ENCODE results near the gene CLIP3.

CLIP3 gene

DNA sequence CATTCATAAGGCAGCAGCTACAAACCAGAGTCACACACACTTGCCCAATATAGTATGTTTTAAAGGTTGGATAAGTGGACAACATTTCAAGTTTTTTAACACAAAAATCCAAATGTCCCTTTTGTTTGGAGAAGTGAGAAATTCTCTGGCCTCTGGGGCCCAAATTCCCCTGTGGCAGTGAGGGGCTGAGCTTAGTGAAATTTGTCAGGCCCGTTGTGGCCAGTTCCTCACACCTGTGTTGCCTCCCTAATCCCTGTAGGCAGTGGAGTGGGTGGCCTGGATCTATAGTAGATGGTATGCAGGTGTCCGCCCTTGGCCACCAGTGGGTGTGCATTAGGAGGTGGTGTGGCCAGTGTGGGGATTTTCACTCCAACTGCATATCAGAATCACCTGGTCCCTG lies 28.7 kb upstream of the CLIP3 start:
- no peak overlapping the region for H3K9ac ChIP-seq (ENCODE audit: low read depth in 1 of 2, low read length in 2 of 2)
- H3K27ac ChIP-seq (ENCODE audit: low read depth, low read length), result no peak overlapping the region

DNA sequence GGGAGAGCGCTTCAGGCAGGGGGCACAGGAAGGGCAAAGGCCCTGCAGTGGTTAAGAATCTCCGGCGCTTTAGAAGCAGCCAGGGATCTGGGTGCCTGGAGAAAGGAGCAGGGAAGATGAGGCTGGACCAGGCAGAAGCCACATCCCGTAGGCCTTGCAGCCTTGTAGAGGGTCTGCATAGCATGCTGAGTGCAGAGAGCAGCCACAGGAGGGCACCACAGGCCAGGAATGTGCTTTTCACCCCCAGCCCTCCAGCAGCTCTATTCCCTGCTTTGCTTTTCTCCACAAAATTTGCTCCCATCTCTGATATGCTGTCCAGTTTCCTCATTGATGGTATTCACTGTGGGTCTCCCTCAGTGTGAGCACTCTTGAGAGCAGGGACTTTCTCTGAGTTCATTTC lies 27.8 kb upstream of the CLIP3 start:
- H3K4me3 ChIP-seq (ENCODE audit: low read depth in 1 of 2, low read length in 2 of 2), result no peak overlapping the region
- H3K9me3 ChIP-seq (ENCODE audit: control insufficient read depth in 1 of 2, low read length in 2 of 2), result no peaks in the 10 kb centered on the region
- no peak overlapping the region for H3K27ac ChIP-seq (ENCODE audit: low read depth, low read length)
- H3K27me3 ChIP-seq (ENCODE audit: control insufficient read depth in 1 of 2, insufficient read depth in 2 of 2, low read length in 2 of 2), result no peaks in the 10 kb centered on the region
- H3K9ac ChIP-seq (ENCODE audit: low read depth in 1 of 2, low read length in 2 of 2), result no peak overlapping the region
- peaks cover 0 to 4% of the 10 kb centered on the region in 2 donors for H3K36me3 ChIP-seq (ENCODE audit: control insufficient read depth in 1 of 2, insufficient read depth in 2 of 2, low read length in 2 of 2)
- peaks cover 8 to 17% of the 10 kb centered on the region in 2 donors for H3K4me1 ChIP-seq (ENCODE audit: control insufficient read depth in 1 of 2, insufficient read depth in 2 of 2, low read length in 2 of 2)

More for the DNA sequence above, 28.7 kb upstream of the CLIP3 start:
- peaks cover 5 to 12% of the 10 kb centered on the region in 2 donors for H3K4me1 ChIP-seq (ENCODE audit: control insufficient read depth in 1 of 2, insufficient read depth in 2 of 2, low read length in 2 of 2)
- H3K9me3 ChIP-seq (ENCODE audit: control insufficient read depth in 1 of 2, low read length in 2 of 2), result no peaks in the 10 kb centered on the region
- H3K4me3 ChIP-seq (ENCODE audit: low read depth in 1 of 2, low read length in 2 of 2), result no peak overlapping the region
- no peaks in the 10 kb centered on the region for H3K27me3 ChIP-seq (ENCODE audit: control insufficient read depth in 1 of 2, insufficient read depth in 2 of 2, low read length in 2 of 2)
- peaks cover 0 to 7% of the 10 kb centered on the region in 2 donors for H3K36me3 ChIP-seq (ENCODE audit: control insufficient read depth in 1 of 2, insufficient read depth in 2 of 2, low read length in 2 of 2)

DNA sequence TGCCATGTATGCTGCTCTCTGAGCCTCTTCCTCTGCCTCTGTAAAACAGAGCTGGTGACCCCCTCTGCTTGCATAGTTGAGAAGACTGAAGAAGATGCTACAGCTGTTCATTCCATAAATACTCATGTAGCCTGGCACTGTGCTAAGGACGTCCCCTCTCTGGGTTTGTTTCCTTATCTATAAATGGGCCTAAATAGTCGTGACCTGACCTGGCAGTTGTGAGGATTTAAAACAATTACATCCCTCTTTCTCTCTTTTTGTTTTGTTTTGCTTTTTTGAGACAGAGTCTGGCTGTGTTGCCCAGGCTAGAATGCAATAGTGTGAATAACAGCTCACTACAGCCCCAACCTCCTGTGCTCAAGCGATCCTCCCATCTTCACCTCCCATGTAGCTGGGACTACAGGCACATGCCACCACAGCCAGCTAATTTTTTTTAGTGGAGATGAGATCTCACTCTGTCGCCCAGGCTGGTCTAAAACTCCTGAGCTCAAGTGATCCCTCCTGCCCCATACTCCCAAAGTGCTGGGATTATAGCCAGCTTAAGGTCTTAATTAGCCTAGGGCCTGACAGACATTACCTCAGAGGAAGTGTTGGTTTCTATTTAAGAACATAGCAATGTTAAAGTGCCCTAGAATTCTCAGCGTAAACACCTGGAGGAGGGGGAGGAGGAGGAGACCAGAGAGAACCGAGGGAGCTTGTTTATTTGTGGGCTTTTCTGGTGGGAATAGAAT lies 26.7 kb upstream of the CLIP3 start:
- Histone ChIP-seq H3K9ac (ENCODE audit: low read depth in 1 of 2, low read length in 2 of 2) (no peak overlapping the region), H3K4me3 (ENCODE audit: low read depth in 1 of 2, low read length in 2 of 2) (no peak overlapping the region), H3K9me3 (ENCODE audit: control insufficient read depth in 1 of 2, low read length in 2 of 2) (no peaks in the 10 kb centered on the region), H3K36me3 (ENCODE audit: control insufficient read depth in 1 of 2, insufficient read depth in 2 of 2, low read length in 2 of 2) (peaks cover 0 to 4% of the 10 kb centered on the region in 2 donors), H3K4me1 (ENCODE audit: control insufficient read depth in 1 of 2, insufficient read depth in 2 of 2, low read length in 2 of 2) (peaks cover 14 to 21% of the 10 kb centered on the region in 2 donors), H3K27me3 (ENCODE audit: control insufficient read depth in 1 of 2, insufficient read depth in 2 of 2, low read length in 2 of 2) (no peaks in the 10 kb centered on the region), H3K27ac (ENCODE audit: low read depth, low read length) (no peak overlapping the region)

DNA sequence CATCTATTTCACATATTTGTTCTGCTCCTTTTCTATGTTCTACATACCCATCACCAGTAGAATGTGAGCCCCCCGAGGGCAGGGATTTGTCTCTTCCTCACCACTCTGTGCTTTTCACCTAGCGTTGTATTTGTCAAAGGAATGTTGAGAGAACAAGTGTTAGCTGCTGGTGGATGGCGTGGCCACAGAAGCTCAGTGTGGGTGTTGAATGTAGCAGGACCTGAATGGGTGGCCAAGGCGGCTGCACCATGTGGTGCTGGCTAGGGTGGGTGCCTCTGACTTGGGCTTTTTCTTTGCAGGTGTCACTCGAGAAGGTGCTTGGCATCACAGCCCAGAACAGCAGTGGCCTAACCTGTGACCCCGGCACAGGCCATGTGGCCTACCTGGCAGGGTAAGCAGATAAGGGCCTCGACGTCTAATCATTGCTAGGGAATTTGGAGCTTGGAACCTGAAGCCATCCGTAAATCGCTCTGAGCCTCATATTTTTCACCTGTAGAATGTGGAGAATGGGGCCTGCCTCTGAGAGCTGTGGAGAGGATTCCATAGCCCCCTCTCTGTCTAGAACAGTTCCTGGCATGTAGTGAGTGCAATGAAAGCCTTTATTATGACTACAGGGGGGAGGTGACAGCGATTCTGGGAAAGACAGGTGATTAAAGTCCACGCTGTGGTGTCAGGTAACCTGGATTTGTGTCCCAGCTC lies 26.0 kb upstream of the CLIP3 start:
- Histone ChIP-seq H3K9me3 (ENCODE audit: control insufficient read depth in 1 of 2, low read length in 2 of 2) (no peaks in the 10 kb centered on the region), H3K4me1 (ENCODE audit: control insufficient read depth in 1 of 2, insufficient read depth in 2 of 2, low read length in 2 of 2) (peaks cover 14 to 21% of the 10 kb centered on the region in 2 donors), H3K27me3 (ENCODE audit: control insufficient read depth in 1 of 2, insufficient read depth in 2 of 2, low read length in 2 of 2) (no peaks in the 10 kb centered on the region), H3K9ac (ENCODE audit: low read depth in 1 of 2, low read length in 2 of 2) (no peak overlapping the region), H3K27ac (ENCODE audit: low read depth, low read length) (no peak overlapping the region), H3K36me3 (ENCODE audit: control insufficient read depth in 1 of 2, insufficient read depth in 2 of 2, low read length in 2 of 2) (peaks cover 0 to 4% of the 10 kb centered on the region in 2 donors), H3K4me3 (ENCODE audit: low read depth in 1 of 2, low read length in 2 of 2) (no peak overlapping the region)

DNA sequence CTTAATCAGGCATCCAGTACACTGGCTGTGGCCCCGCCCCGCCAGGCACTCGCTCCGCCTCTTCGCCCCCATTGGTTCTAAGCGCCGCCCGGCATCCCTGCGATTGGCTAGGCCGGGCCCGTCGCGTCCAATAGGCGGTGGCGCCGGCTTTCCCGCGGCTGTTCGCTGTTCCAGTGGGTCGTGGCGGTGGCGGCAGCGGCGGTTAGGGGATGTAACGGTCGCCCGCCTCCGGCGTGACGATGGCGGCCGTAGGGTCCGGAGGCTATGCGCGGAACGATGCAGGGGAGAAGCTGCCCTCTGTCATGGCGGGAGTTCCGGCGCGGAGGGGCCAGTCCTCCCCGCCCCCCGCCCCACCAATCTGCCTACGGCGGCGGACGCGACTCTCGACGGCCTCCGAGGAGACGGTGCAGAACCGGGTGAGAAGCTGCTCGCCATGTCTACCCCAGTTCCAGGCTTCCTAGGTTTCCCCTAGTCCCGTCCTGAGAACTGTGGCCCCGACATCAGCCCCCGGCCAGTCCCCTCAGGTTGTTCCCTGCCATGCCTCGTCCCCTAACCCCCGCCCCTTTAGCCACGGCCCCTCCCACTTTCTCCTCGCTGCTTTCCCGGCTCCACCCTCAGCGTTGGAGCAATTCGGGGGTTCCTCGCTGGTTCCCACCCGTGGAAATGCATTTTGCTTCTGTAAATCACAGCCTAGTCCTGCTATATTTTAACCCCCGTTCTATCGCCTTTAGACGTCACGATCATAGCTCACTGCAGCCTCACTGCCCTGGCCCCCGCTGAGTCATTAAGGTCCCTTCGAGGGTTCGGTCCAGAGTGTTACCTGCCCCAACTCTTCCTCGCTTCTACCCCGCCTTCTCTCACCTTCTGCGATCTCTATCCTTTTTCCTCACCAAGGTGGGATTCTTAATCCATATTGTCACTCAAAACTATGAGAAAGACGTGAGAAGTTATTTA lies 22.3 kb upstream of the CLIP3 start, which contains the start of gene WDR62:
Gene WDR62 (plus strand): TSS at position 165 of the 954 bp plus-strand sequence. CDS start 75 bp downstream, at position 240.
- Histone ChIP-seq H3K9me3 (ENCODE audit: control insufficient read depth in 1 of 2, low read length in 2 of 2) (no peaks in the 10 kb centered on the region), H3K27me3 (ENCODE audit: control insufficient read depth in 1 of 2, insufficient read depth in 2 of 2, low read length in 2 of 2) (no peaks in the 10 kb centered on the region), H3K36me3 (ENCODE audit: control insufficient read depth in 1 of 2, insufficient read depth in 2 of 2, low read length in 2 of 2) (peaks cover 0 to 2% of the 10 kb centered on the region in 2 donors), H3K4me1 (ENCODE audit: control insufficient read depth in 1 of 2, insufficient read depth in 2 of 2, low read length in 2 of 2) (peaks cover 14 to 21% of the 10 kb centered on the region in 2 donors), H3K27ac (ENCODE audit: low read depth, low read length) (peak within 1 kb of the TSS; percentile 97), H3K4me3 (ENCODE audit: low read depth in 1 of 2, low read length in 2 of 2) (peak within 1 kb of the TSS; percentile 88 to 89), H3K9ac (ENCODE audit: low read depth in 1 of 2, low read length in 2 of 2) (peak within 1 kb of the TSS; percentile 71 to 80)

DNA sequence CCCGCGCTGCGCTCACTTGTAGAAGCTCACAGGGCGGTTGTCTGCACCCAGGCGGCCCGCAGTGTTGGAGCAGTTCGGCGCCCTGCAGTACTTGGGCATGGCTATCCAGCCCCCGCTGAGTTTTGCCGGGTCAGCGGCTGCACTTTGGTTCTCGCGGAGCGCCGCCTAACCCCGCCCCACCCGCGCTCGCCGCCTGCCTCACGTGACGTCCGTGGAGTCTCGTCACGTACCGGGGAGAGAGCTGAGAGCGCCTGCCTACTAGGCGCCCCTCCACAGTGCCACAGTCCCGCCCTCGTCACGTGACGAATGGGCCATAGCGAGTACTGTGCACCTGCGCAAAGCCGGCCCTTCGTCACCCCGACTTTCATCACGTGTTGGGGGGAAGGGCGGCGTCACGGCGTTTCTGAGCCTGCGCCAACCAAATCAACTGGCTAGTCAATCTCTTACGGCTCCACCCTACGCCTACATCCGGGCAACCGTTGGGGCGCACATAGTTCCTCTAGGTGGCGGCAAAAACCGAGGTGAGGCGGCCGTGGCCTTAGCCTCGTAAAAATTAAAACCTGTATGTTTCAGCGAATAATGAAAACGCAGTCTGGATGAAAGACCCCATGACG lies 21.6 kb upstream of the CLIP3 start, which contains the start of gene THAP8:
Gene THAP8 (minus strand): TSS at position 167 of the 614 bp plus-strand sequence. CDS start 68 bp downstream, at position 99.
- Histone ChIP-seq H3K9me3 (ENCODE audit: control insufficient read depth in 1 of 2, low read length in 2 of 2) (no peaks in the 10 kb centered on the region), H3K4me1 (ENCODE audit: control insufficient read depth in 1 of 2, insufficient read depth in 2 of 2, low read length in 2 of 2) (peaks cover 14 to 21% of the 10 kb centered on the region in 2 donors), H3K27ac (ENCODE audit: low read depth, low read length) (peak within 1 kb of the TSS; percentile 97), H3K36me3 (ENCODE audit: control insufficient read depth in 1 of 2, insufficient read depth in 2 of 2, low read length in 2 of 2) (no peaks in the 10 kb centered on the region), H3K27me3 (ENCODE audit: control insufficient read depth in 1 of 2, insufficient read depth in 2 of 2, low read length in 2 of 2) (no peaks in the 10 kb centered on the region), H3K4me3 (ENCODE audit: low read depth in 1 of 2, low read length in 2 of 2) (peak within 1 kb of the TSS; percentile 88 to 89), H3K9ac (ENCODE audit: low read depth in 1 of 2, low read length in 2 of 2) (peak within 1 kb of the TSS; percentile 71 to 80)

DNA sequence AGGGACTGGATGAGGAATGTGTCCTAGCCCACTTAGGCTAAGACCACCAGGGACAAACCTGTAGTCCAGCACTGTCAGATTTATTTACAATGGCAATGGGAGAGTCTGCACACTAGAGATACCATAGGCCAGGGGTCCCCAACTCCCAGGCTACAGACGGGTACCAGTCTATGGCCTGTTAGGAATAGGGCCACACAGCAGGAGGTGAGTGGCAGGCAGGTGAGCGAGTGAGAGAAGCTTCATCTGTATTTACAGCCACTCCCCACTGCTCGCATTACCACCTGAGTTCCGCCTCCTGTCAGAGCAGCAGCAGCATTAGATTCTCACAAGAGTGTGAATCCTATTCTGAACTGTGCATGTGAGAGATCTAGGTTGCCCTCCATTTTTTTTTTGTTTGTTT lies 19.0 kb upstream of the CLIP3 start:
- Histone ChIP-seq H3K4me1 (ENCODE audit: control insufficient read depth in 1 of 2, insufficient read depth in 2 of 2, low read length in 2 of 2) (peaks cover 10 to 12% of the 10 kb centered on the region in 2 donors), H3K9ac (ENCODE audit: low read depth in 1 of 2, low read length in 2 of 2) (no peak overlapping the region), H3K27ac (ENCODE audit: low read depth, low read length) (no peak overlapping the region), H3K4me3 (ENCODE audit: low read depth in 1 of 2, low read length in 2 of 2) (no peak overlapping the region), H3K27me3 (ENCODE audit: control insufficient read depth in 1 of 2, insufficient read depth in 2 of 2, low read length in 2 of 2) (no peaks in the 10 kb centered on the region), H3K36me3 (ENCODE audit: control insufficient read depth in 1 of 2, insufficient read depth in 2 of 2, low read length in 2 of 2) (no peaks in the 10 kb centered on the region), H3K9me3 (ENCODE audit: control insufficient read depth in 1 of 2, low read length in 2 of 2) (no peaks in the 10 kb centered on the region)

DNA sequence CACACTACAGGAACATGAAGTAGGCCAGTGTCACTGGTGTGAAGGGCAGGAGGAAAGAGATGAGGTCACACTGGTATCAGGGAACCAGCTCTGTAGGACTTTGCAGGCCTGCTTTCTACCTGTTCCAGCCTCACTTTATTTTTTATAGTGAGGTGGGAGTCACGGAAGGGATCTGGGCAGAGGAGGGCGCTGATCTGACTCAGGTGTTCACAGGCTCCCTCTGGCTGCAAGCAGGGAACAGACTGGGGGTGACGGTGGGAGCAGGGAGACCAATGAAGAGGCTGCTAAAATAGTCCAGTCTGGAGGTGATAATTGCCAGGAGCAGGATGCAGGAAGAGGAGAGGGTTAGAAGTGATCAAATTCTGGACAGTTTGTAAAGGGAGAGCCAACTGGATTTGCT lies 18.6 kb upstream of the CLIP3 start:
- no peak overlapping the region for H3K9ac ChIP-seq (ENCODE audit: low read depth in 1 of 2, low read length in 2 of 2)
- no peaks in the 10 kb centered on the region for H3K9me3 ChIP-seq (ENCODE audit: control insufficient read depth in 1 of 2, low read length in 2 of 2)
- no peak overlapping the region for H3K4me3 ChIP-seq (ENCODE audit: low read depth in 1 of 2, low read length in 2 of 2)
- H3K27ac ChIP-seq (ENCODE audit: low read depth, low read length), result no peak overlapping the region
- no peaks in the 10 kb centered on the region for H3K27me3 ChIP-seq (ENCODE audit: control insufficient read depth in 1 of 2, insufficient read depth in 2 of 2, low read length in 2 of 2)
- no peaks in the 10 kb centered on the region for H3K36me3 ChIP-seq (ENCODE audit: control insufficient read depth in 1 of 2, insufficient read depth in 2 of 2, low read length in 2 of 2)
- H3K4me1 ChIP-seq (ENCODE audit: control insufficient read depth in 1 of 2, insufficient read depth in 2 of 2, low read length in 2 of 2), result peaks cover 8 to 10% of the 10 kb centered on the region in 2 donors

DNA sequence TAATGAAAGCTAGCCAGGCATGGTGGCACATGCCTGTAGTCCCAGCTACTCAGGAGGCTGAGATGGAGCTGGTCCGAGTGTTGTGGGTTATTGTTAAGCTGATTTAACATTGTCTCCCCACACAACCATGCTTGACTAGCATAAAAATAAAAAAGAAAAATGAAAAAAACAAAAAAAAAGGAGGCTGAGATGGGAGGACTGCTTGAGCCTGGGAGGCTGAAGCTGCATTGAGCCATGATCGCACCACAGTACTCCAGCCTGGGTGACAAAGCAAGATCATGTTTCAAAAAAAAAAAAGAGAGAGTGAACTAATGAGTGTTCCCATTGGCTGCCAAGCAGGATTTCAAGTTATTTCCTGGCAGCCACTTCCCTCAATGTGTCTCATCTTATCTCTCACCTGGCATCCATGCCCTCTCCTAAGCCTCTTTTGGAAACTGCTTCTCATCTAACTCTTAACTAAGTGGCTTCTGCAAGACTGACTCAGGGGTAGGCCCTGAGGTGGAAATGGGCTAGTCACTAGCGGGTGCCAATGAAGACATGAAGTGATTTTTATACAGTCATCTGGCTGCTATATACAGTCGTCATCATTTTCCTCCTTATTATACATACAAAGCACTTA lies 16.5 kb upstream of the CLIP3 start:
- Histone ChIP-seq H3K4me3 (ENCODE audit: low read depth in 1 of 2, low read length in 2 of 2) (no peak overlapping the region), H3K27ac (ENCODE audit: low read depth, low read length) (no peak overlapping the region), H3K27me3 (ENCODE audit: control insufficient read depth in 1 of 2, insufficient read depth in 2 of 2, low read length in 2 of 2) (no peaks in the 10 kb centered on the region), H3K36me3 (ENCODE audit: control insufficient read depth in 1 of 2, insufficient read depth in 2 of 2, low read length in 2 of 2) (no peaks in the 10 kb centered on the region), H3K9ac (ENCODE audit: low read depth in 1 of 2, low read length in 2 of 2) (no peak overlapping the region), H3K4me1 (ENCODE audit: control insufficient read depth in 1 of 2, insufficient read depth in 2 of 2, low read length in 2 of 2) (no peaks in the 10 kb centered on the region), H3K9me3 (ENCODE audit: control insufficient read depth in 1 of 2, low read length in 2 of 2) (no peaks in the 10 kb centered on the region)

All from duodenal mucosa (tissue), 2 donors.